Endothelial cell (in vitro differentiated cells): ENCODE results near the gene AARS1. TPM values are rescaled to one million over a fixed set of nuclear protein-coding genes. Genes with fewer than 3 reads are reported as not detected.
"Not testable (repeated sequence)": the region's sequence is repeated elsewhere in the genome, so short reads cannot be mapped to it uniquely, and the experiment has no call there.

Source experiments
- DNase-seq: peaks from one replicate; pipeline ENCODE4 v3.0.0; 2021; ENCODE audit warnings: low spot score
- H3K27ac Mint-ChIP-seq: one replicate; pipeline ENCODE4 v1.8.0; 2021; ENCODE audit warnings: mixed read lengths, inconsistent platforms; ENCODE audit not compliant: unreplicated experiment
- H3K27me3 Mint-ChIP-seq: one replicate; pipeline ENCODE4 v1.8.0; 2021; ENCODE audit warnings: mild to moderate bottlenecking, moderate library complexity, mixed read lengths, inconsistent platforms; ENCODE audit not compliant: unreplicated experiment
- H3K36me3 Mint-ChIP-seq: one replicate; pipeline ENCODE4 v1.8.0; 2021; ENCODE audit warnings: mild to moderate bottlenecking, low read depth, mixed read lengths, inconsistent platforms; ENCODE audit not compliant: unreplicated experiment
- H3K4me1 Mint-ChIP-seq: one replicate; pipeline ENCODE4 v1.8.0; 2021; ENCODE audit warnings: mild to moderate bottlenecking, mixed read lengths, inconsistent platforms; ENCODE audit not compliant: unreplicated experiment
- H3K4me3 Mint-ChIP-seq: one replicate; pipeline ENCODE4 v1.8.0; 2021; ENCODE audit warnings: mild to moderate bottlenecking, mixed read lengths, inconsistent platforms; ENCODE audit not compliant: unreplicated experiment
- H3K9me3 Mint-ChIP-seq: one replicate; pipeline ENCODE4 v1.8.0; 2021; ENCODE audit warnings: mixed read lengths, inconsistent platforms; ENCODE audit not compliant: unreplicated experiment
- total RNA-seq: library from RNA; stranded (reverse); fragmentation: NEBNext Ultra II Directional; extraction: Animal tissue kit (Norgen Biotek cat#: 25700); gene quantifications from one replicate; pipeline ENCODE4 v1.2.1, GENCODE V29; 2021; ENCODE audit not compliant: unreplicated experiment
- TF ChIP-seq, protein P1 (sequence below): fragments of 200-600 bp; sonication (generic); IDR thresholded peaks from one replicate; pipeline ENCODE4 v1.5.0; 2021; ENCODE audit warnings: antibody characterized with exemption; ENCODE audit not compliant: unreplicated experiment

Gene AARS1
- total RNA-seq, 1 donor from 2014 or later, result 60.4 TPM

DNA sequence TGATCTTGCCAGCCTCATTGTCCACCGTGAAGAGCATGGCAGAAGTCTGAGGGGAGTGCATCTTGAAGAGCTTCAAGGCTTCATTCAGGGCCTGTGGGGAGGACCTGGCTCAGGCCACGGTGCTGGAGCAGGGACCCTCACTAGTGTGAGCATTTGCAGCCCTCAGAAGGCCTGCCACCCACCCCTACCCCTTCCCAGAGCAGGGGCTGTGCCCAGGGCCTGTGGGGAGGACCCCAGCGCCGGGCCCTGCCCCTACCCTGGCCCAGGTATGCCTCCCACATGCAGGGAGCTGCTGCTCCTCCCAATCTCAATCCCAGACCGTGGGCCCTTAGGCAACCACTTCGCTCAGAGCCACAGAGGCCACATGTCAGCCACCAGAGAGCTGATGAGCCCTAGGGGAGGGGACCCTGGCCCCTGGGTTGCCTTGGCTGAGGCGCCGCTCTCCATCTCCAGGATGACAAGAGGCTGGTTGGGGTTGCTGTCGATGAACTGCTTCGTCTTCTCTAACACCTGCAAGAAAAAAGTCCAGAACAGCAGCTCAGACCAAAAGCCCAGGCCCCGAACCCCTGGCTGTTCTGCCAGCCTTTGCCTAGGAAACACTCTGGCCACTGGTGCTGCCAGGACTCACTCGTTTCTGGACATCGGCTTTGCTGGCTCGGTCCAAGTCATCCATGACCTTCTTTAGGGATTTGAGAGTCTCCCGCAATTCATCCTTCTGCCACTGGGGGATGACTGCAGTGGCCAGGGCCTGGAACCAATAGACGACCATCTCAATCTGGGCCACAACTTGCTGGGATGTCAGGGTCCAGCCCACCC is 35.8 kb downstream of the AARS1 start:
- TF ChIP-seq, protein P1, sequence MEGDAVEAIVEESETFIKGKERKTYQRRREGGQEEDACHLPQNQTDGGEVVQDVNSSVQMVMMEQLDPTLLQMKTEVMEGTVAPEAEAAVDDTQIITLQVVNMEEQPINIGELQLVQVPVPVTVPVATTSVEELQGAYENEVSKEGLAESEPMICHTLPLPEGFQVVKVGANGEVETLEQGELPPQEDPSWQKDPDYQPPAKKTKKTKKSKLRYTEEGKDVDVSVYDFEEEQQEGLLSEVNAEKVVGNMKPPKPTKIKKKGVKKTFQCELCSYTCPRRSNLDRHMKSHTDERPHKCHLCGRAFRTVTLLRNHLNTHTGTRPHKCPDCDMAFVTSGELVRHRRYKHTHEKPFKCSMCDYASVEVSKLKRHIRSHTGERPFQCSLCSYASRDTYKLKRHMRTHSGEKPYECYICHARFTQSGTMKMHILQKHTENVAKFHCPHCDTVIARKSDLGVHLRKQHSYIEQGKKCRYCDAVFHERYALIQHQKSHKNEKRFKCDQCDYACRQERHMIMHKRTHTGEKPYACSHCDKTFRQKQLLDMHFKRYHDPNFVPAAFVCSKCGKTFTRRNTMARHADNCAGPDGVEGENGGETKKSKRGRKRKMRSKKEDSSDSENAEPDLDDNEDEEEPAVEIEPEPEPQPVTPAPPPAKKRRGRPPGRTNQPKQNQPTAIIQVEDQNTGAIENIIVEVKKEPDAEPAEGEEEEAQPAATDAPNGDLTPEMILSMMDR, result peak; percentile 70
- H3K36me3 Mint-ChIP-seq, result peaks cover 29% of the 10 kb centered on the region
- peaks cover 19% of the 10 kb centered on the region for H3K27me3 Mint-ChIP-seq
- no peaks in the 10 kb centered on the region for H3K9me3 Mint-ChIP-seq
- H3K4me3 Mint-ChIP-seq, result no peak overlapping the region
- H3K4me1 Mint-ChIP-seq, result peaks cover 4% of the 10 kb centered on the region
- H3K27ac Mint-ChIP-seq, result no peak overlapping the region
- peak; percentile 70 for DNase-seq

DNA sequence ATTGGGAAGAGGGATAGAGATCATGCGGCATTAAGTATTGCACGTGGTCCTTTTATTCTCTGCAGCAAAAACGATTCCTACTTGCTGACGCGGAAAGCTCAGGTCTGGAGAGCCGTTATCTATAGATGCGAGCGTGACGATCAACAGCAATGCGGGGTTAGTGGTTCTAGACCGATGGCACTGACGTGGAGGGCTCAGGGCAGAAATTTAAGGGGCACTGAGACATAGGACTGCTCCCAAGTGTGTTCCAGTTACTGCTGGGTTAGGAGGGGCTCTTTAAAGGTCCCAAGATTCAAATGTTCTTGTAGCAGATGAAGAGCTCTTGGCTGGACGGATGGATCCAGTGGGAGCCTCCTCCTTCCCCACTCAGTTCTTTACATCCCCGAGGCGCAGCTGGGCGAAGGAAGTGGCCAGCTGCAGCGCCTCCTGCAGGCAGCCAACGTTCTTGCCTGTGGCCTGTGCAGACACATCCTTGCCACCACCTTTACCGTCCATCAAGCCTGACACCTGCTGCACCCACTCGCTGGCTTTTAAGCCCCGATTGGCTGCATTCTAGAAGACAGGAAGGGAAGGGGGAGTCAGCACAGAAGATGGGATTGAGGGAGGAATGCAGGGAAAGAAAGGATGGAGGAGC is 36.8 kb downstream of the AARS1 start:
- TF ChIP-seq, protein P1, result peak; percentile 65
- peaks cover 4% of the 10 kb centered on the region for H3K4me1 Mint-ChIP-seq
- peak overlapping the region; percentile 91 for H3K4me3 Mint-ChIP-seq
- H3K36me3 Mint-ChIP-seq, result peaks cover 21% of the 10 kb centered on the region
- H3K27me3 Mint-ChIP-seq, result peaks cover 17% of the 10 kb centered on the region
- H3K27ac Mint-ChIP-seq, result peak overlapping the region; percentile 77
- peak; percentile 58 for DNase-seq
- H3K9me3 Mint-ChIP-seq, result no peaks in the 10 kb centered on the region

DNA sequence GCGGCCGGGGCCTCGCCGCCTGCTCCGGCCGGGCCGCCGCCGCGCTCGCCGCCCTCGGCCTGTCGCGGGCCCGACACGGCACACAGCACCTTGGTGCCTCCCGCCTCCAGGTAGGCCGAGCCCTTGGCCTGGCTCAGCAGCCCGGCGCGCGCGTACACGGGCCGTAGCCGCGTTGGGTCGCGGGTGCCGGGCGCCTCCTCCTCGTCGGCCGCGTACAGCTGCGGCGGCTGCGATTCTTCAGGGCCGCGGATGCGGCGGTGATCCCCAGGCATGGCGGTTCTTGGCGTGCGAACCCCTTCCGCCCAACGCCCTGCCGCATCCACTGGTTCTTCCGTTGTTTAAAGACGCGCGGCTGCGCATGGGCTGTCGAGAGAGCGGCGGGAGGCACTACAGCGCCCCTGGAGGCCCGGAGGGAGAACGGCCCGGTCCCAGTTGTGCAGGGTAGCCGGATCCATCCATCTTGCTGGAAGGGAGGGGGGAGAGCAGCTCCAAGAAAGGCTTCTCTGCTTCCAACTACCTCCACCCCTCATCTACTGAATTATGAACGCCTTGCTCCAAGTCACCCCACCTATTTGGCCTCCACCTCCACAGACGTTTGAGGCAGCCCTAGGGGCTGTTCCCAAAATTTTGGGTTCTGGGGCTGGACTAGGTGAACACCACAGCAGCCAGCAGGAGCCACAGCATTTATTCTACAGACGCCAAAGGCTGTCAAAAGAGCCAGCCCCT is 37.5 kb downstream of the AARS1 start, which contains the start of gene EXOSC6:
Gene EXOSC6, minus strand, starts transcription at position 312 of the 726 bp plus-strand sequence. Its CDS starts 40 bp downstream, at position 272.
- Mint-ChIP-seq H3K27ac (peak within 1 kb of the TSS; percentile 77), H3K4me3 (peak within 1 kb of the TSS; percentile 91), H3K36me3 (peaks cover 21% of the 10 kb centered on the region), H3K9me3 (no peaks in the 10 kb centered on the region), H3K4me1 (peaks cover 4% of the 10 kb centered on the region), H3K27me3 (peaks cover 17% of the 10 kb centered on the region)
- TF ChIP-seq, protein P1, result peak; percentile 70
- peak; percentile 91 for DNase-seq

DNA sequence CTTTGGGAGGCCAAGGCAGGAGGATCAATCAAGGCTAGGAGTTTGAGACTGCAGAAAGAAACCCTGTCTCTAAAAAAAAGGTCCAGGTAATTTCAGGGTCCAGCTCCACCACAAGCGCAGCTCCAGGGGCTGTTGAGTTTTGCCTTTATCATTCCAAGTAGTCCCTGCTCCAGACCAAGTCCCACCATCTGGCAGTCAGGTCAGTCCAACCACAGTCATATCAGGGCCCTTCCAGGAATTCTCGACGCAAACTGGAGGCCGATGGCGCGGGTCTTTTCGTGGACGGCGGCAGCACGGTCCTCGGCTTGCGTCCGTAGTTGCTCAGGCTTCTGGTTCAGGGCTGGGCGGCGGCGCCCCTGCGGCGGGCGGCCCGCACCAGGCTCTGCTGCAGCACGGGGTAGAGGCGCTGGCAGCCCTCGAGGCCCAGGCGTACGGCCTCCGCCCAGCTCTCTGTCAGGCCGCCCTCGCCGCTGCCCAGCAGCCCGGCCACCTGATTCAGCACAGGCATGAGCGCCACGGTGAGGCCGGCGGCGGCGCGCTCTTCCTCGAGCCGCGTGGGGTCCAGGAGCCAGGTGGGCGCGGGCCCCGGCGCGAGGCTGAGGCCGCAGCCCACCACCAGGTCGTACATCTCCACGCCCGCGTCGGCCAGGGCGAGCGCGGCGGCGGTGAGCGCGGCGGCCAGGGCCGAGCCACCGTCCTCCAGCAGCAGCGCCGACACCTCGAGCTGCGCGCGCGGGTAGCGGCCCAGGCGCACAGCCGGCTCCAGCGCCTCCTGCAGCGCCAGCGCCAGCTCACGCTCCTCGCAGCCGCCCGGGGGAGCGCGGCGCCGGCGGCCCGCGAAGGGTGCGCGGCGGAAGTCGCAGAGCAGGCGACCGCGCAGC is 38.3 kb downstream of the AARS1 start:
- peak overlapping the region; percentile 90 for H3K4me3 Mint-ChIP-seq
- peaks cover 4% of the 10 kb centered on the region for H3K4me1 Mint-ChIP-seq
- TF ChIP-seq, protein P1, result no peak
- DNase-seq, result peak; percentile 61
- no peaks in the 10 kb centered on the region for H3K9me3 Mint-ChIP-seq
- peaks cover 21% of the 10 kb centered on the region for H3K36me3 Mint-ChIP-seq
- H3K27ac Mint-ChIP-seq, result no peak overlapping the region
- peaks cover 19% of the 10 kb centered on the region for H3K27me3 Mint-ChIP-seq

DNA sequence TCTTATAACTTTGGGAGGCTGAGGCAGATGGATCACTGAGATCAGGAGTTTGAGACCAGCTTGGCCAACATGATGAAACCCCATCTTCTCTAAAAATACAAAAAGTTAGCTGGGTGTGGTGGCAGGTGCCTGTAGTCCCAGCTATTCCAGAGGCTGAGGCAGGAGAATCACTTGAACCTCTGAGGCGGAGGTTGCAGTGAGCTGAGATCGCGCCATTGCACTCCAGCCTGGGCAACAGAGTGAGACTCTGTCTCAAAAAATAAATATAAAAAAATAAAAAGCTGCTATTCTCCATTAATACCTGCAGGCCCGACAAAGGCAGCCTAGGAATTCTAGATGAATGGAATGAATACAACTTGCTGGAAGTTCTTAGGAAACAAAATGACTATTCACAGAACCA is 39.6 kb downstream of the AARS1 start:
- H3K36me3 Mint-ChIP-seq, result peaks cover 19% of the 10 kb centered on the region
- H3K9me3 Mint-ChIP-seq, H3K4me1 Mint-ChIP-seq, H3K27ac Mint-ChIP-seq, DNase-seq: not testable (repeated sequence)
- peaks cover 19% of the 10 kb centered on the region for H3K27me3 Mint-ChIP-seq
- H3K4me3 Mint-ChIP-seq, result peak overlapping the region; percentile 51

DNA sequence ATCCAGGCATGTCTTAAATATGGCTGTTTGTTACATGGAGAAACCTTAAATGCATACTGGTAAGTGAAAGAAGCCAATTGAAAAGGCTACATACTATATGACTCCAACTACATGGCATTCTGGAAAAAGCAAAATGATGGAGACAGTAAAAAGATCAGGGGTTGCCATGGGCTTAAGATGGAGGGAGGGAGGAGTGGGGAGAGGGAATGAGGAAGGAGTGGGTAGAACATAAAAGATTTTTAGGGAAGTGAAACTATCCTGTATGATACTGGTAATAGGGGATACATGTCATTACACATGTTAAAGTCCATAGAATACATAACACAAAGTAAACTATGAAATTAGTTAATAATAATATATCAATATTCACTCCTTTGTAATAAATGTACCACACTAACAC is 50.5 kb downstream of the AARS1 start:
- not testable (repeated sequence) for DNase-seq, H3K4me1 Mint-ChIP-seq, H3K27me3 Mint-ChIP-seq, H3K9me3 Mint-ChIP-seq, H3K27ac Mint-ChIP-seq, H3K4me3 Mint-ChIP-seq, H3K36me3 Mint-ChIP-seq

DNA sequence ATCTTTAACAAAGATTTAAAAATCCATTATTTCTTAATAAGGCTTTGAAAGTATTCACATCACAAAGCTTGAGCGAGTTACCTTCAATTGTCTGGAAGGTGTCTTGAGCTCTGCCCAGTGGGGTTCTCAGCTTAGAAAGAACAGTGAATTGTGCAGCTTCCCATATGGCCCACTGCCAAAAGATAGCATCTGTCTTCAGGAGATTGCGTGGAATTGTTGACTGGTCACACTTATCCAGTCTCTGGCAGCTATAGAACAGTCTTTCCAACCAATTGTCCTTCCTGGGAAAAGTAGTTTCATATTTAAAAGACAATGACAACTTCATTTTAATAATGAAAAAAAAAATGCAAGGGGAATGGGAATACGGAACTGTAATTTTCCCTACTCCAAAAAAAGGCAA is 57.5 kb downstream of the AARS1 start:
- not testable (repeated sequence) for H3K27ac Mint-ChIP-seq, H3K36me3 Mint-ChIP-seq, H3K4me1 Mint-ChIP-seq, H3K27me3 Mint-ChIP-seq, H3K4me3 Mint-ChIP-seq, DNase-seq, H3K9me3 Mint-ChIP-seq
